ENCODE results near the gene ICE2. TPM values are rescaled to one million over a fixed set of nuclear protein-coding genes. Genes with fewer than 3 reads are reported as not detected.

The ICE2 gene
- total RNA-seq, 2 experiments from 2014 or later = 71.4 to 76.3 TPM

DNA sequence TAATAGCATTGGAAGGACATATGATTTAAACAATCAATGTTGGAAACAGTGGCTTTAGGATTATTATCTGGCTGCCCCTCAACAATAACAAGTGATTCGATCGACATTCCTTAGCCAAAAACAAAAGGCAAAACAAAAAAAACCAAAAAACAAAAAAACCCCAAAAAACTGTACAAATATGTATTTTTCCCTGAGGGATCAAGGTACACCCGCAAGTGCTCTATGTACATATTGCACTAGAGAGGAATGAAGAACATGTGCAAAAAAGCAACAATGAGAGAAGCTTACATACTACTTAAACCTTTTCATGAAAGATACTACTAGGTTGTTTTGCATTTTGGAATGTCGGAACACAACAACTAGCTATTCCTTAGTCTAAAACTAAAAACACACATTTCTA lies 14.2 kb upstream of the ICE2 start:
- POLR2A ChIA-PET = no interaction called here
- H3K36me3 Mint-ChIP-seq (ENCODE audit: low read depth) = peaks cover 22% of the 10 kb centered on the region

GRCh38 chr15:60486742-60487141 lies 7.8 kb upstream of the ICE2 start:
- Mint-ChIP-seq H3K27ac (no peak overlapping the region), H3K9me3 (ENCODE audit: insufficient read depth) (no peaks in the 10 kb centered on the region), H3K4me3 (no peak overlapping the region), H3K27me3 (ENCODE audit: low read depth) (no peaks in the 10 kb centered on the region), H3K4me1 (ENCODE audit: low read depth) (peaks cover 34% of the 10 kb centered on the region), H3K36me3 (ENCODE audit: low read depth) (peaks cover 4% of the 10 kb centered on the region)
- DNase-seq = no peak
- no peak for ATAC-seq
- ChIA-PET POLR2A (no interaction called here), CTCF (interaction anchor here (2.2 kb wide), 1 partner anchor 21 kb away, joined by 8 read pairs; no protein-coding TSS in a partner anchor)

More for the DNA sequence above, 14.2 kb upstream of the ICE2 start:
- H3K9me3 Mint-ChIP-seq (ENCODE audit: insufficient read depth) = no peaks in the 10 kb centered on the region
- H3K27ac Mint-ChIP-seq = no peak overlapping the region
- no peak overlapping the region for H3K4me3 Mint-ChIP-seq
- ATAC-seq (no peak), DNase-seq (no peak)
- H3K4me1 Mint-ChIP-seq (ENCODE audit: low read depth) = peaks cover 7% of the 10 kb centered on the region
- H3K27me3 Mint-ChIP-seq (ENCODE audit: low read depth) = no peaks in the 10 kb centered on the region
- CTCF ChIA-PET = interaction anchor here (1.5 kb wide), 1 partner anchor 13 kb away, joined by 4 read pairs; no protein-coding TSS in a partner anchor

DNA sequence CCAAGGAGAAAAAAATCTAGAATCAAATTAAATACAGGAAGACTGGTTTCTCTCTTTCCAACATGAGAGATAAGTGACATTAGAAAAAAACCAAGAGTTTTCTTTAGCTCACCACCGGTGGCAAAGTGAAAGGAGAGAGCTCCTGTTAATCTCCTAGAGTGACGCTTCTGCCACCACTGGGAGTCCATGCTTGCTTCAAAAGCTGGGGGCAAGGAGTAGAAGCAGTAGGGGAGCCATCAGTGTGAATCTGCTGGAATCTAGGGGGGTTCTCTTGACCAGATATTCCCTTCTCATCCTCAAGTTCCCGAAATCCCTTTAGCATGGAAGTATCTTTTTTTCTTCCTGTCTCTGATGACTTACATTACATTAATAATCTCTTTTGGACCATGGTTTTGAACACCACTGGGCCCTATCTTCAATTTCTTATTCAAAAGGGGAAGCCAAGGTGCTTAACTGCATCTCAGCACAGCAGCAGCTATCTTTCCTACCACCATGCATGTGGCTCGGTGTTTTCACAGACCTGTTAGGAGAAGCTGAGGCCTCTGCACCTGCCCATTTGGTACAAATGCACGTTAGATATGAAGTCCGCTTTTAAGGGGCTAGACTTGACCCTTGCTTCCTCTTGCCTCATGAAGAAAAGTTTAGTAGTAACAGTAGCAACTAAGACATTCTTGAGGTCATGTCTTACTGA lies 6.6 kb upstream of the ICE2 start:
- Mint-ChIP-seq H3K4me3 (no peak overlapping the region), H3K9me3 (ENCODE audit: insufficient read depth) (no peaks in the 10 kb centered on the region), H3K27ac (no peak overlapping the region), H3K27me3 (ENCODE audit: low read depth) (no peaks in the 10 kb centered on the region), H3K4me1 (ENCODE audit: low read depth) (peaks cover 40% of the 10 kb centered on the region), H3K36me3 (ENCODE audit: low read depth) (peaks cover 4% of the 10 kb centered on the region)
- ATAC-seq = no peak
- CTCF ChIA-PET = interaction anchor here (1.0 to 2.2 kb wide), 2 partner anchors 23 to 35 kb away, joined by 5 to 8 read pairs; no protein-coding TSS in a partner anchor
- DNase-seq = no peak
- POLR2A ChIA-PET = no interaction called here

DNA sequence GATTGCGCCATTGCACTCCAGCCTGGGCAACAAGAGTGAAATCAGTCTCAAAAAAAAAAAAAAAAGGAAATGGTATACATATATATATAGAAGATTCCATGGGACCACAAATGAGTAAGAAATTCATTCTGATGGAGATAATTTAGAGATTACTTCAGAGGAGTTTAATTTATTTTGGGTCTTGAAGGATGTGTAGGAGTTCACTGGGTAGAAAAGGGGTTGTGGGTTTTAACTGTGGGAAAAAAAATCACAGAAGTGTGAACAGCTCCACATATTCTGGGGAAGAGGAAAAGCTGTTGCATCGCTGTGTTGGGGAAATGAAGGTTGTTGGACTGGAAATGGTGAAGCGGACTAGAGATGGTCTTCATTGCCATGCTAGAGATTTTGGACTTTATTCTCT lies 4.1 kb upstream of the ICE2 start:
- DNase-seq = no peak
- Mint-ChIP-seq H3K27me3 (ENCODE audit: low read depth) (no peaks in the 10 kb centered on the region), H3K9me3 (ENCODE audit: insufficient read depth) (no peaks in the 10 kb centered on the region), H3K36me3 (ENCODE audit: low read depth) (peaks cover 11% of the 10 kb centered on the region), H3K4me1 (ENCODE audit: low read depth) (peaks cover 56% of the 10 kb centered on the region), H3K27ac (no peak overlapping the region), H3K4me3 (no peak overlapping the region)
- ATAC-seq = no peak
- ChIA-PET CTCF (interaction anchor here (0.9 to 1.1 kb wide), 3 partner anchors 24 to 434 kb away, joined by 3 read pairs; no protein-coding TSS in a partner anchor), POLR2A (no interaction called here)

GRCh38 chr15:60480888-60481287 lies 1.9 kb upstream of the ICE2 start:
- DNase-seq (no peak), ATAC-seq (no peak)
- Mint-ChIP-seq H3K9me3 (ENCODE audit: insufficient read depth) (no peaks in the 10 kb centered on the region), H3K4me3 (no peak overlapping the region), H3K27ac (peak overlapping the region; percentile 16), H3K4me1 (ENCODE audit: low read depth) (peaks cover 72% of the 10 kb centered on the region), H3K36me3 (ENCODE audit: low read depth) (peaks cover 15% of the 10 kb centered on the region), H3K27me3 (ENCODE audit: low read depth) (no peaks in the 10 kb centered on the region)
- ChIA-PET CTCF (interaction anchor here (0.8 to 1.2 kb wide), 2 partner anchors 40 to 122 kb away, joined by 4 to 6 read pairs; no protein-coding TSS in a partner anchor), POLR2A (no interaction called here)

DNA sequence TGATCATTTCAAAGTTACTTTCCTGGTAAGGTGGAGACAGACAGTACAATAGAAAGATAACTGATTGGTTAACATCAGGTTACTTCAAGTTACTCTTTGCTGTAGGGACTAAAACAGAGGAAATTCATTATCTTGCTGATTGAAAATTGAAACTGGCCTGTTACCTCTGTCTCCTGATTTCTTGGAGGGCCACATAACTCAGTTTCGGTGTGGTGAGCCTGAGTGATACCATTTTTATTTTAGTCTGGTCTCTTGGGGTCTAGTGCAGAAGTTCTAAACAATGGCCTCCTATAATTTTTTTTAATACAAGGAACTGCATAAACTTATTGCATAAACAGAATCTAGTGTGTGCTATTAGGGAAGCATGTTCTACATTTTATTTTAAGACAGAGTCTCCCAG lies 1.2 kb upstream of the ICE2 start:
- ATAC-seq (no peak), DNase-seq (no peak)
- Mint-ChIP-seq H3K36me3 (ENCODE audit: low read depth) (peaks cover 15% of the 10 kb centered on the region), H3K27me3 (ENCODE audit: low read depth) (no peaks in the 10 kb centered on the region), H3K27ac (peak overlapping the region; percentile 98), H3K4me1 (ENCODE audit: low read depth) (peaks cover 66% of the 10 kb centered on the region), H3K4me3 (peak overlapping the region; percentile 89), H3K9me3 (ENCODE audit: insufficient read depth) (no peaks in the 10 kb centered on the region)
- ChIA-PET CTCF (interaction anchor here (0.8 to 2.8 kb wide), 8 partner anchors 8 to 437 kb away, joined by 3 to 10 read pairs (median 4); no protein-coding TSS in a partner anchor), POLR2A (interaction anchor here (0.7 to 1.3 kb wide), 6 partner anchors 27 to 794 kb away, joined by 3 to 11 read pairs (median 3); partner anchors contain the start of gene ANXA2)

- Mint-ChIP-seq H3K36me3 (ENCODE audit: low read depth) (peaks cover 21% of the 10 kb centered on the region), H3K4me3 (peak overlapping the region; percentile 89), H3K4me1 (ENCODE audit: low read depth) (peaks cover 67% of the 10 kb centered on the region), H3K27ac (peak overlapping the region; percentile 98), H3K27me3 (ENCODE audit: low read depth) (no peaks in the 10 kb centered on the region), H3K9me3 (ENCODE audit: insufficient read depth) (no peaks in the 10 kb centered on the region)
- POLR2A ChIA-PET = interaction anchor here (0.6 to 1.3 kb wide), 8 partner anchors 10 to 794 kb away, joined by 3 to 11 read pairs (median 3); partner anchors contain the start of gene ANXA2
- peak; percentile 39 for DNase-seq
- CTCF ChIA-PET = interaction anchor here (0.8 to 2.8 kb wide), 8 partner anchors 9 to 438 kb away, joined by 3 to 10 read pairs (median 4); no protein-coding TSS in a partner anchor
- ATAC-seq = peak; percentile 16
Measured at GRCh38 chr15:60479361-60480110, 594 bp upstream of the ICE2 start.

GRCh38 chr15:60477916-60478565 lies 901 bp downstream of the ICE2 start:
- H3K9me3 Mint-ChIP-seq (ENCODE audit: insufficient read depth) = no peaks in the 10 kb centered on the region
- H3K36me3 Mint-ChIP-seq (ENCODE audit: low read depth) = peaks cover 26% of the 10 kb centered on the region
- no peaks in the 10 kb centered on the region for H3K27me3 Mint-ChIP-seq (ENCODE audit: low read depth)
- ChIA-PET CTCF (interaction anchor here (1.0 to 2.8 kb wide), 6 partner anchors 13 to 439 kb away, joined by 3 to 10 read pairs (median 6); no protein-coding TSS in a partner anchor), POLR2A (interaction anchor here (0.7 to 1.4 kb wide), 6 partner anchors 9 to 165 kb away, joined by 3 to 13 read pairs (median 3); partner anchors contain the start of gene ANXA2)
- DNase-seq (peak; percentile 25), ATAC-seq (peak; percentile 4)
- peak overlapping the region; percentile 98 for H3K27ac Mint-ChIP-seq
- peak overlapping the region; percentile 89 for H3K4me3 Mint-ChIP-seq
- H3K4me1 Mint-ChIP-seq (ENCODE audit: low read depth) = peaks cover 59% of the 10 kb centered on the region

- H3K27ac Mint-ChIP-seq = no peak overlapping the region
- no peak for ATAC-seq
- peaks cover 60% of the 10 kb centered on the region for H3K4me1 Mint-ChIP-seq (ENCODE audit: low read depth)
- H3K36me3 Mint-ChIP-seq (ENCODE audit: low read depth) = peaks cover 31% of the 10 kb centered on the region
- no peaks in the 10 kb centered on the region for H3K27me3 Mint-ChIP-seq (ENCODE audit: low read depth)
- ChIA-PET CTCF (interaction anchor here (1.8 to 2.1 kb wide), 3 partner anchors 31 to 118 kb away, joined by 6 to 8 read pairs (median 7); no protein-coding TSS in a partner anchor), POLR2A (no interaction called here)
- no peaks in the 10 kb centered on the region for H3K9me3 Mint-ChIP-seq (ENCODE audit: insufficient read depth)
- no peak for DNase-seq
- peak overlapping the region; percentile 20 for H3K4me3 Mint-ChIP-seq
Measured at GRCh38 chr15:60477164-60477563, 1.8 kb downstream of the ICE2 start.

- peaks cover 30% of the 10 kb centered on the region for H3K36me3 Mint-ChIP-seq (ENCODE audit: low read depth)
- H3K9me3 Mint-ChIP-seq (ENCODE audit: insufficient read depth) = no peaks in the 10 kb centered on the region
- peak overlapping the region; percentile 20 for H3K4me3 Mint-ChIP-seq
- ChIA-PET POLR2A (interaction anchor here (0.7 kb wide), 1 partner anchor 1907 kb away, joined by 3 read pairs; no protein-coding TSS in a partner anchor), CTCF (interaction anchor here (1.8 to 2.0 kb wide), 2 partner anchors 32 to 70 kb away, joined by 6 to 8 read pairs; no protein-coding TSS in a partner anchor)
- H3K27me3 Mint-ChIP-seq (ENCODE audit: low read depth) = no peaks in the 10 kb centered on the region
- DNase-seq (no peak), ATAC-seq (no peak)
- H3K27ac Mint-ChIP-seq = no peak overlapping the region
- H3K4me1 Mint-ChIP-seq (ENCODE audit: low read depth) = peaks cover 59% of the 10 kb centered on the region
Measured at GRCh38 chr15:60476713-60477112, 2.2 kb downstream of the ICE2 start.

DNA sequence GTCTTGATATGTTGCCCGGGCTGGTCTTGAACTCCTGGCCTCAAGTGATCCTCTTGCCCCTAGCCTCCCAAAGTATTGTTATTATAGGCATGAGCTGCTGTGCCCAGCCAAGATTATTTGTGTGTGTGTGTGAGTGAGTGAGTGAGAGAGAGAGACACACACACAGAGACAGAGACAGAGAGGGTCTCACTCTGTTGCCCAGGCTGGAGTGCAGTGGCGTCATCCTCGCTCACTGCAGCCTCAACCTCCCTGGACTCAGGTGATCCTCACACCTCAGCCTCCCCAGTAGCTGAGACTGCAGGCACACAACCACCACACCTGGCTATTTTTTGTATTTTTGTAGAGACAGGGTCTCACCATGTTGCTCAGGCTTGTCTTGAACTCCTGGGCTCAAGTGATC lies 5.8 kb downstream of the ICE2 start:
- Mint-ChIP-seq H3K27ac (no peak overlapping the region), H3K4me3 (no peak overlapping the region), H3K9me3 (ENCODE audit: insufficient read depth) (no peaks in the 10 kb centered on the region), H3K4me1 (ENCODE audit: low read depth) (peaks cover 47% of the 10 kb centered on the region), H3K27me3 (ENCODE audit: low read depth) (no peaks in the 10 kb centered on the region), H3K36me3 (ENCODE audit: low read depth) (peaks cover 46% of the 10 kb centered on the region)
- ChIA-PET POLR2A (no interaction called here), CTCF (no interaction called here)
- DNase-seq = no peak
- no peak for ATAC-seq

Data from activated CD8-positive, alpha-beta T cell treated with anti-CD3 and anti-CD28 coated beads, Interleukin-2, amount 10 ng/mL, durations not matched to agents 7 days and 5 days (primary cell).